Neural cell (in vitro differentiated cells): ENCODE measurements around the gene WDR7. TPM values are rescaled to one million over a fixed set of nuclear protein-coding genes. Genes with fewer than 3 reads are reported as not detected.

Experiments used
- H2AFZ ChIP-seq: fragments of 200-600, 300-800 bp; sonication (generic), shearing (Covaris generic); 2 replicates; pipeline ENCODE4 v1.6.0; 2014; ENCODE audit warnings: low read depth, mild to moderate bottlenecking, antibody characterized with exemption, low read length, moderate library complexity
- H3F3A ChIP-seq: fragments of 200-600 bp; shearing (Covaris generic); 2 replicates; pipeline ENCODE4 v1.6.1; 2016; ENCODE audit warnings: mild to moderate bottlenecking, moderate library complexity, mixed read lengths, antibody characterized with exemption, low read length; ENCODE audit not compliant: insufficient read depth, poor library complexity, severe bottlenecking
- H3K27ac ChIP-seq: fragments of 200-600, 300-800 bp; sonication (generic), shearing (Covaris generic); 2 replicates; pipeline ENCODE4 v1.5.1; 2014; ENCODE audit warnings: mild to moderate bottlenecking, low read length, moderate library complexity
- H3K27me3 ChIP-seq: fragments of 300-800, 200-600 bp; sonication (generic), shearing (Covaris generic); 2 replicates; pipeline ENCODE4 v1.6.0; 2014; ENCODE audit warnings: mild to moderate bottlenecking, low read depth, low read length, moderate library complexity; ENCODE audit not compliant: insufficient read depth
- H3K36me3 ChIP-seq: fragments of 300-800, 200-600 bp; sonication (generic), shearing (Covaris generic); 2 replicates; pipeline ENCODE4 v1.5.1; 2014; ENCODE audit warnings: mild to moderate bottlenecking, antibody characterized with exemption, low read length, moderate library complexity; ENCODE audit not compliant: insufficient read depth
- H3K4me2 ChIP-seq: fragments of 300-800, 200-600 bp; sonication (generic), shearing (Covaris generic); 2 replicates; pipeline ENCODE4 v1.6.0; 2014; ENCODE audit warnings: mild to moderate bottlenecking, low read length
- H3K4me3 ChIP-seq: fragments of 300-800, 200-600 bp; sonication (generic), shearing (Covaris generic); 2 replicates; pipeline ENCODE4 v1.5.1; 2014; ENCODE audit warnings: mild to moderate bottlenecking, low read length, moderate library complexity
- H3K79me2 ChIP-seq: fragments of 200-600 bp; shearing (Covaris generic); replicated peaks from 2 replicates; pipeline ENCODE4 v1.6.0; 2014; ENCODE audit warnings: mild to moderate bottlenecking, low read length, moderate library complexity; ENCODE audit not compliant: insufficient read depth
- H3K9ac ChIP-seq: fragments of 300-800, 200-600 bp; sonication (generic), shearing (Covaris generic); 2 replicates; pipeline ENCODE4 v1.6.1; 2016; ENCODE audit warnings: mild to moderate bottlenecking, low read length, mixed read lengths
- H3K9me2 ChIP-seq: fragments of 200-600 bp; shearing (Covaris generic); 2 replicates; pipeline ENCODE4 v1.6.1; 2016; ENCODE audit warnings: mild to moderate bottlenecking, low read length, mixed read lengths; ENCODE audit not compliant: insufficient read depth
- H3K9me3 ChIP-seq: fragments of 200-600, 300-800 bp; sonication (generic), shearing (Covaris generic); 2 replicates; pipeline ENCODE4 v1.6.1; 2016; ENCODE audit warnings: mild to moderate bottlenecking, mixed run types, low read length, moderate library complexity, mixed read lengths
- H4K20me1 ChIP-seq: fragments of 200-600 bp; shearing (Covaris generic); 2 replicates; pipeline ENCODE4 v1.6.1; 2016; ENCODE audit warnings: mild to moderate bottlenecking, mixed run types; ENCODE audit not compliant: insufficient read depth
- CTCF ChIP-seq: fragments of 450-650 bp; IDR thresholded peaks from 2 replicates; pipeline ENCODE4 v1.5.1; 2014; ENCODE audit warnings: antibody characterized with exemption, mild to moderate bottlenecking, moderate library complexity; ENCODE audit not compliant: poor library complexity, severe bottlenecking
- EP300 ChIP-seq: fragments of 450-650 bp; conservative IDR thresholded peaks from 2 replicates; pipeline ENCODE4 v1.6.1; 2014; ENCODE audit warnings: antibody characterized with exemption, mild to moderate bottlenecking, moderate library complexity; ENCODE audit not compliant: poor library complexity, severe bottlenecking
- EZH2 ChIP-seq: fragments of 200-600, 300-800 bp; shearing (Covaris generic), sonication (generic); IDR thresholded peaks from 2 replicates; pipeline ENCODE4 v1.6.1; 2014; ENCODE audit warnings: antibody characterized with exemption, low read length, borderline replicate concordance, mild to moderate bottlenecking; ENCODE audit not compliant: insufficient read depth, poor library complexity, severe bottlenecking
- MXI1 ChIP-seq: fragments of 450-650 bp; conservative IDR thresholded peaks from 2 replicates; pipeline ENCODE4 v1.6.1; 2014; ENCODE audit warnings: antibody characterized with exemption, mild to moderate bottlenecking; ENCODE audit not compliant: poor library complexity, severe bottlenecking
- POLR2AphosphoS5 ChIP-seq: IDR thresholded peaks from 2 replicates; pipeline ENCODE4 v1.6.1; 2012
- RAD21 ChIP-seq: fragments of 450-650 bp; conservative IDR thresholded peaks from 2 replicates; pipeline ENCODE4 v1.6.1; 2014; ENCODE audit warnings: antibody characterized with exemption, mild to moderate bottlenecking, moderate library complexity
- REST ChIP-seq: IDR thresholded peaks from 2 replicates; pipeline ENCODE4 v1.6.1; 2012; ENCODE audit warnings: borderline replicate concordance
- SMC3 ChIP-seq: fragments of 450-650 bp; conservative IDR thresholded peaks from 2 replicates; pipeline ENCODE4 v1.6.1; 2014; ENCODE audit warnings: antibody characterized with exemption, mild to moderate bottlenecking, moderate library complexity; ENCODE audit not compliant: poor library complexity
- TAF1 ChIP-seq: IDR thresholded peaks from 2 replicates; pipeline ENCODE4 v1.6.1; 2012; ENCODE audit warnings: low read depth
- polyA plus RNA-seq: library from polyadenylated mRNA; depleted of rRNA; stranded (reverse); fragments of >200 nt; gene quantifications from 2 replicates; pipeline ENCODE4 v1.2.3, GENCODE V29; 2014

Gene WDR7
- polyA plus RNA-seq, 1 donor from 2014 or later, result 15.1 TPM

GRCh38 chr18:56831988-56832387 lies 180.8 kb downstream of the WDR7 start:
- Histone ChIP-seq H4K20me1 (no peaks in the 10 kb centered on the region), H3K9me3 (no peaks in the 10 kb centered on the region), H3K27ac (no peak overlapping the region), H3K4me2 (no peak overlapping the region), H3K4me3 (no peak overlapping the region), H3K79me2 (no peaks in the 10 kb centered on the region), H3K9ac (no peak overlapping the region), H2AFZ (no peak overlapping the region), H3K9me2 (no peaks in the 10 kb centered on the region), H3K36me3 (no peaks in the 10 kb centered on the region), H3F3A (no peaks in the 10 kb centered on the region), H3K27me3 (no peaks in the 10 kb centered on the region)
- no peak for TF ChIP-seq TAF1
- TF ChIP-seq RAD21, result no peak
- no peak for TF ChIP-seq POLR2AphosphoS5
- no peak for TF ChIP-seq MXI1
- no peak for TF ChIP-seq SMC3
- TF ChIP-seq EP300, result no peak
- no peak for TF ChIP-seq CTCF
- TF ChIP-seq EZH2, result no peak
- TF ChIP-seq REST, result no peak

GRCh38 chr18:56835331-56835730 lies 184.2 kb downstream of the WDR7 start:
- H3K4me2 ChIP-seq, result no peak overlapping the region

More at GRCh38 chr18:56835331-56835730, 184.2 kb downstream of the WDR7 start:
- H4K20me1 ChIP-seq, result no peaks in the 10 kb centered on the region
- no peaks in the 10 kb centered on the region for H3K27me3 ChIP-seq
- no peaks in the 10 kb centered on the region for H3F3A ChIP-seq
- H3K9ac ChIP-seq, result no peak overlapping the region
- no peaks in the 10 kb centered on the region for H3K9me2 ChIP-seq
- no peak overlapping the region for H3K4me3 ChIP-seq
- TF ChIP-seq POLR2AphosphoS5, result no peak
- TF ChIP-seq EP300, result no peak
- no peak for TF ChIP-seq CTCF
- no peak for TF ChIP-seq SMC3
- TF ChIP-seq TAF1, result no peak
- no peak for TF ChIP-seq REST
- no peak for TF ChIP-seq MXI1
- TF ChIP-seq RAD21, result no peak
- TF ChIP-seq EZH2, result no peak
- H2AFZ ChIP-seq, result no peak overlapping the region
- no peak overlapping the region for H3K27ac ChIP-seq
- no peaks in the 10 kb centered on the region for H3K36me3 ChIP-seq
- no peaks in the 10 kb centered on the region for H3K9me3 ChIP-seq
- H3K79me2 ChIP-seq, result no peaks in the 10 kb centered on the region
